HCEC 1CT (cell line): Measurements from ENCODE around the gene ENTR1.
"Not testable (repeated sequence)": the region's sequence is repeated elsewhere in the genome, so short reads cannot be mapped to it uniquely, and the experiment has no call there.

Experiments used
- DNase-seq: peaks from one replicate; pipeline ENCODE4 v3.0.0-alpha.2; 2017

Gene ENTR1

GRCh38 chr9:136438548-136439480 is 28.4 kb upstream of the ENTR1 start:
- DNase-seq, result peak; percentile 13

- no peak for DNase-seq
Observed at GRCh38 chr9:136437839-136438547, 27.6 kb upstream of the ENTR1 start.

GRCh38 chr9:136437430-136437829 is 27.0 kb upstream of the ENTR1 start:
- no peak for DNase-seq

- DNase-seq, result no peak
Observed at GRCh38 chr9:136436055-136436634, 25.7 kb upstream of the ENTR1 start.

GRCh38 chr9:136434580-136435169 is 24.3 kb upstream of the ENTR1 start:
- DNase-seq, result no peak

- no peak for DNase-seq
Observed at GRCh38 chr9:136433849-136434579, 23.6 kb upstream of the ENTR1 start.

GRCh38 chr9:136433043-136433715 is 22.8 kb upstream of the ENTR1 start:
- no peak for DNase-seq

GRCh38 chr9:136432591-136432990 is 22.2 kb upstream of the ENTR1 start:
- no peak for DNase-seq

GRCh38 chr9:136431782-136432350 is 21.5 kb upstream of the ENTR1 start:
- no peak for DNase-seq

GRCh38 chr9:136430588-136431234 is 20.3 kb upstream of the ENTR1 start:
- DNase-seq, result no peak

- DNase-seq, result no peak
Observed at GRCh38 chr9:136429683-136430491, 19.5 kb upstream of the ENTR1 start.

- no peak for DNase-seq
Observed at GRCh38 chr9:136429075-136429628, 18.7 kb upstream of the ENTR1 start.

GRCh38 chr9:136426787-136427186 is 16.4 kb upstream of the ENTR1 start:
- DNase-seq, result no peak

- DNase-seq, result not testable (repeated sequence)
Observed at GRCh38 chr9:136425367-136425766, 15.0 kb upstream of the ENTR1 start.

- DNase-seq, result no peak
Observed at GRCh38 chr9:136424750-136425362, 14.4 kb upstream of the ENTR1 start.

- no peak for DNase-seq
Observed at GRCh38 chr9:136423432-136424146, 13.2 kb upstream of the ENTR1 start.

GRCh38 chr9:136422876-136423275 is 12.5 kb upstream of the ENTR1 start:
- no peak for DNase-seq

GRCh38 chr9:136421791-136422190 is 11.4 kb upstream of the ENTR1 start:
- no peak for DNase-seq

GRCh38 chr9:136419092-136419420 is 8.6 kb upstream of the ENTR1 start:
- DNase-seq, result no peak
